Epithelial cell of esophagus (primary cell): ENCODE results near the gene SLC22A17.

Experiments used
- DNase-seq: peaks from one replicate; pipeline ENCODE4 v3.0.0; 2010; ENCODE audit warnings: low read depth
- H3K4me3 ChIP-seq: 2 replicates; pipeline ENCODE4 v1.5.1; 2011; ENCODE audit warnings: mild to moderate bottlenecking, low read length, control low read depth
- CTCF ChIP-seq: IDR thresholded peaks from 2 replicates; pipeline ENCODE4 v1.5.1; 2011; ENCODE audit warnings: low read depth, mild to moderate bottlenecking, low read length, control low read depth, inconsistent platforms; ENCODE audit not compliant: insufficient read depth; ENCODE audit errors: missing control alignments

The SLC22A17 gene

GRCh38 chr14:23360496-23360895 lies 7.8 kb upstream of the SLC22A17 start:
- no peak for DNase-seq
- no peak for TF ChIP-seq CTCF
- no peak overlapping the region for H3K4me3 ChIP-seq

DNA sequence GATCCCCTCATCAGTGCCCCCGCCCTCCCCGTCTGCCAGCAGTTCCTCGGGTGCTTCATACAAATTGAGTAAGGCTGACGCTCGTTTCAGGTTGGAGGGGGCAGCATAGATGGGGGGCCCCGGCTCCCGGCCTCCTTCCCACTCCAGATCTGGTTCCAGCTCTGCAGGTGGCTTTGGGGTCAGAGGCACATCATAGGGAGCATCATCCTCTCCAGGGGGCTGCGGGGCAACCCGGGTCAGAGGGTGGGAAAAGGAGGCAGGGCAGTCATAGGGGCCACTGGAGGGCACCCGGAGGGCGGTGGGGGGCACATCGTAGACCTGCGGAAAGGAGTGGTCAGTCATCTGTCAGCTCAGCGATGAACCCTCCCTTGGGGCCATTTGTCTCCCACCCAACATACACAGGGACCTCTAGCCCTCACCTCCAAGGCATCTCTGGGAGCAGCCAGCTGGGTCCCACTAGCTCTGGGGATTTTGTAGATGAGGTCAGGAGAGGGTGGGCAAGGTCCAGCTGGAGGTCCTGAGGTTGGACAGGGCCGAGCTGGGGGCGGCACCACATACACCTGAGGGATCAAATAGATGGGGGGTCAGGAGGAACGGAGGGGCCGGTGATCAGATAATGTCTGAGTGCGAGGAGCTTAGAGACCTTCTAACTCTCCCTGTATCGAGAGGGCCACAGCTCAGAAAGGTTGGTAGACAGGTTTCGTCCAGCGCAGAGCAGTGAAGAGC lies 7.2 kb upstream of the SLC22A17 start:
- no peak for TF ChIP-seq CTCF
- DNase-seq = no peak
- no peak overlapping the region for H3K4me3 ChIP-seq

- DNase-seq = no peak
- no peak for TF ChIP-seq CTCF
- H3K4me3 ChIP-seq = no peak overlapping the region
Measured at GRCh38 chr14:23359167-23359626, 6.5 kb upstream of the SLC22A17 start.

DNA sequence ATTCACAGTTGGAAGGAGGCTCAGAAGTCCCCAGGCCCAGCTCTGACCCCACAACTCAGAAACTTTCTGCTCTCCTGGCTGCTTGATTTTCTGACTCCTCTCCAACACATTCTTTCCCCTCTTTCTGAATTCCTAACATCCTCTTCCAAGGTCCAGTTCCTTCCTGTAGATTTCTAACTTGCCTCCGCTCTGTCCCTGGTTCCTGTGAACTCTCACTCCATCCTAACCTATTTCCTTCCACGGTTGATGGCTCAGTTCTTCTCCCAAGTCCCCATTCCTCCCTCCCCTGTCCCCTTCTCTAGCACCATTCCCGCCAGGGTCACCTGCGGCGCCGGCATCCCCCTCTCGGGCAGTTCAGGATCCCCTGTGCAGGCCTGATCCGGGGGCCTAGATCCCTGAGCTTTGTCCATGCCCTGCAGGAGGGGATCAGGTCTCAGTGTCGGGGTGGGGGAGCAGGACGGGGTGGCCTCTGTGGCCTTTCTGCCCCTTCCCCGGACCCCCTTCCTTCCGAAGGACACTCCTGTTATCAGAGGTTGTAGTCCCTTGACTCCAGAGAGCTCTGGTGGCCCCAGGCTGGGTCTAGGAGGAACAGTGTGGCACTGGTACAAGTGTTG lies 6.0 kb upstream of the SLC22A17 start:
- TF ChIP-seq CTCF = no peak
- H3K4me3 ChIP-seq = no peak overlapping the region
- no peak for DNase-seq

GRCh38 chr14:23358042-23358441 lies 5.4 kb upstream of the SLC22A17 start:
- no peak for TF ChIP-seq CTCF
- no peak for DNase-seq
- no peak overlapping the region for H3K4me3 ChIP-seq

DNA sequence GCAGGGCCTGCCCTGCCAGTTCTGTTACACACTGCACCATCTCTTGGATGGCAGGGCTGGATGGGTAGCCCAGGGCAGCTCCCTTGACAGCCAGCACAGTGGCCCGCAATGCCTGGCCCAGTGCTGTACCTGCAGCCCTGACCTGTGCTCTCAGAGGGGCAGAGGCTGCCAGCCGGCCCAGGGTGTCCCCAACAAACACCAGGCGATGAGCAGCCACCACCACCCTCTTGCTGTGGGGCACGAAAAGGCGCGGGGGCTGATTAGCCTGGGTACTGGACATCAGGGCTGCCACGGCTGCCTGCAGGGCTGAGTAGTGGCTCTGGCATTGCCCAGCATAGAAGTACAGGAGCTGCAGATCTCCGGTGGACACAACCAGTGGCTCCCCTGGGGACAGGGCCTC lies 4.6 kb upstream of the SLC22A17 start:
- DNase-seq = no peak
- no peak for TF ChIP-seq CTCF
- no peak overlapping the region for H3K4me3 ChIP-seq

DNA sequence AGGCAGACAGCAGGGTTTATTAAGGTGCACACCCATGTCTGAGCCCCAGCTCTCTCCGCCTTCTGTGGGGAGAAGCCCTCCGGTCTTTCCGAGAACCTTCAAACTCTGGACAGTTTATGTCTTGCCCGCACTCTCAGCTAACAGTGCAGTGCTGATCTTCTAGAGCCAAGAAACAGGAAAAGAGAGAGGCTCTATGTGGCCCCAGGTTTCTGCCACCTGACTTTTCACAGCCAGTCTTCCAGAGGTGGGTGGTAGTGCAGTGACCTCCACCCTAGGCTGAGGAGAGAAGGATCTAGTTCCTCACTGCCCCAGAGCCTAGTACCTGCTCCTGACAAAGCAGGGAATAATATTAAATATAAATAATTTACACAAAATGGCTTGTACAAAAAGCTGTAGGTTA lies 4.0 kb upstream of the SLC22A17 start:
- TF ChIP-seq CTCF = no peak
- no peak for DNase-seq
- H3K4me3 ChIP-seq = no peak overlapping the region
